ENCODE measurements around the gene AFF3.
A peak's percentile ranks its signal among the peaks of the same experiment; 100 is the strongest.

The AFF3 gene

GRCh38 chr2:99562516-99562915 is 579.9 kb downstream of the AFF3 start:
- CTCF ChIA-PET = no interaction called here
- TF ChIP-seq, protein P1, sequence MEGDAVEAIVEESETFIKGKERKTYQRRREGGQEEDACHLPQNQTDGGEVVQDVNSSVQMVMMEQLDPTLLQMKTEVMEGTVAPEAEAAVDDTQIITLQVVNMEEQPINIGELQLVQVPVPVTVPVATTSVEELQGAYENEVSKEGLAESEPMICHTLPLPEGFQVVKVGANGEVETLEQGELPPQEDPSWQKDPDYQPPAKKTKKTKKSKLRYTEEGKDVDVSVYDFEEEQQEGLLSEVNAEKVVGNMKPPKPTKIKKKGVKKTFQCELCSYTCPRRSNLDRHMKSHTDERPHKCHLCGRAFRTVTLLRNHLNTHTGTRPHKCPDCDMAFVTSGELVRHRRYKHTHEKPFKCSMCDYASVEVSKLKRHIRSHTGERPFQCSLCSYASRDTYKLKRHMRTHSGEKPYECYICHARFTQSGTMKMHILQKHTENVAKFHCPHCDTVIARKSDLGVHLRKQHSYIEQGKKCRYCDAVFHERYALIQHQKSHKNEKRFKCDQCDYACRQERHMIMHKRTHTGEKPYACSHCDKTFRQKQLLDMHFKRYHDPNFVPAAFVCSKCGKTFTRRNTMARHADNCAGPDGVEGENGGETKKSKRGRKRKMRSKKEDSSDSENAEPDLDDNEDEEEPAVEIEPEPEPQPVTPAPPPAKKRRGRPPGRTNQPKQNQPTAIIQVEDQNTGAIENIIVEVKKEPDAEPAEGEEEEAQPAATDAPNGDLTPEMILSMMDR (IDR thresholded peaks at IDR 0.05; ENCODE audit: control extremely low read depth, extremely low read depth, low read depth, missing control alignments) = no peak
- DNase-seq (ENCODE audit: extremely low spot score) = no peak
- POLR2A ChIA-PET = no interaction called here

- TF ChIP-seq, protein P1 (IDR thresholded peaks at IDR 0.05; ENCODE audit: control extremely low read depth, extremely low read depth, low read depth, missing control alignments) = no peak
- ChIA-PET POLR2A (no interaction called here), CTCF (interaction anchor here (1.0 to 6.2 kb wide), 2 partner anchors 683 to 699 kb away, joined by 4 to 104 read pairs; no protein-coding TSS in a partner anchor)
- DNase-seq (ENCODE audit: extremely low spot score) = no peak
Observed at GRCh38 chr2:99561804-99562203, 580.6 kb downstream of the AFF3 start.

GRCh38 chr2:99559075-99559662 is 583.2 kb downstream of the AFF3 start:
- POLR2A ChIA-PET = interaction anchor here (0.6 kb wide), 1 partner anchor 36 kb away, joined by 7 read pairs; no protein-coding TSS in a partner anchor
- peak; percentile 78 for DNase-seq (ENCODE audit: extremely low spot score)

GRCh38 chr2:99555404-99555803 is 587.0 kb downstream of the AFF3 start:
- ChIA-PET CTCF (no interaction called here), POLR2A (no interaction called here)
- no peak for DNase-seq (ENCODE audit: extremely low spot score)
- TF ChIP-seq, protein P1 (IDR thresholded peaks at IDR 0.05; ENCODE audit: control extremely low read depth, extremely low read depth, low read depth, missing control alignments) = no peak

More at GRCh38 chr2:99559075-99559662, 583.2 kb downstream of the AFF3 start:
- TF ChIP-seq, protein P1 (IDR thresholded peaks at IDR 0.05; ENCODE audit: control extremely low read depth, extremely low read depth, low read depth, missing control alignments) = peak; percentile 94
- CTCF ChIA-PET = interaction anchor here (0.6 to 6.2 kb wide), 33 partner anchors 8 to 822 kb away, joined by 3 to 104 read pairs (median 4); no protein-coding TSS in a partner anchor

DNA sequence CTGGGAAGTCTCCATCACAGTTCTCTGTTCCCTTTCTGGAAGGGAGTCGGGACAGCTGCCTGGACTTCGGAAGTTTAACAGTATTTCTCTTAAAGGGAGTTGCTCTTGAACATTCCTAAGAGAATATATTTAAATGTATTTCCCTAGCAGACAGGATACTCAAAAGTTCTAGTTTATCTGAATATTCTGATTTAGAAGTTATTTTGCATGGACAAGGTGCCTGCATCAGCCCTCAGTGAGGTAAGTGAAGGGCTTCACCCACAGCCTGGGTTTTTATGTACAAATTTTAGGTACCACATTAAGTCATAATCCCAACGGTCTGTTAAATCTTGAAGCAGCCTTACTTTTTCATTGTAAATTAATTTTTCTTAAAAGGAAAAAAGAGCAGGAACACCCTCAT is 587.5 kb downstream of the AFF3 start:
- ChIA-PET CTCF (no interaction called here), POLR2A (no interaction called here)
- no peak for DNase-seq (ENCODE audit: extremely low spot score)
- TF ChIP-seq, protein P1 (IDR thresholded peaks at IDR 0.05; ENCODE audit: control extremely low read depth, extremely low read depth, low read depth, missing control alignments) = no peak

DNA sequence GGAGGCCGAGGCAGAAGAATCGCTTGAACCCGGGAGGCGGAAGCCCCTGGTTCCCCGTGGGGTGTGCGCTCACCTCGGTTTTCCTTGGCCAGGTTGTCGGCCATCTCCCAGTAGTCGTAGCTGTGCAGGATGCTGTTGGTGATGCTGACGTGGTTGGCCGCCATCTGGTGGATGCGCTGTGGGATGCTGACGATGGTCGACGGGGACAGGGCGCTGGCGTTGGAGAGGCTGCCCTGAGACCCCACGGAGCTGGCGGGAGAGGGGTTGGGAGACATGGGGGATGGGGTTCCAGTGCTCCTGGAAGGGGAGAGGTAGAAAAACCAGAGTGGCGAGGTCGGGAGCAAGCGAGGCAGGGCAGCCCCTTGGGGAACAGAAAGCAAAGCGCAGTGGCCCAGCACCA is 588.2 kb downstream of the AFF3 start:
- no peak for DNase-seq (ENCODE audit: extremely low spot score)
- CTCF ChIA-PET = interaction anchor here (1.5 kb wide), 1 partner anchor 905 kb away, joined by 3 read pairs; no protein-coding TSS in a partner anchor
- TF ChIP-seq, protein P1 (IDR thresholded peaks at IDR 0.05; ENCODE audit: control extremely low read depth, extremely low read depth, low read depth, missing control alignments) = no peak
- POLR2A ChIA-PET = no interaction called here
